Caco-2 (cell line): Measurements from ENCODE around the gene RANBP10. TPM values are rescaled to one million over a fixed set of nuclear protein-coding genes. Genes with fewer than 3 reads are reported as not detected.

Source experiments
- BruUV-seq: library from RNA; stranded (reverse); fragments of 400-500 nt; replicated peaks from 2 replicates; lab custom pipeline; 2021; lab: Mats Ljungman, UMichigan
- CTCF ChIA-PET: fragments of 300-600 bp; sonication (Branson Sonifier 250); formaldehyde crosslinking; loops from one replicate; lab custom pipeline; 2022; ENCODE audit warnings: antibody characterized with exemption; lab: Charles Lee
- POLR2A ChIA-PET: fragments of 300-600 bp; sonication (Branson Sonifier 250); formaldehyde crosslinking; loops from one replicate; lab custom pipeline; 2022; ENCODE audit warnings: antibody characterized with exemption; lab: Charles Lee
- DNase-seq, 2 experiments: peaks; one replicate each; pipeline versions ENCODE4 v3.0.0 to v3.0.0-alpha.2; 2020 to 2022
- H3K27me3 ChIP-seq: replicated peaks from 2 replicates; pipeline ENCODE4 v1.6.0; 2011; ENCODE audit warnings: low read length; ENCODE audit not compliant: control insufficient read depth, insufficient read depth
- H3K36me3 ChIP-seq: 2 replicates; pipeline ENCODE4 v1.5.1; 2011; ENCODE audit warnings: low read length; ENCODE audit not compliant: control insufficient read depth, insufficient read depth
- H3K4me1 ChIP-seq: fragments of 250-450 bp; sonication (Bioruptor Pico); 2 replicates; pipeline ENCODE4 v1.5.1; 2020; ENCODE audit warnings: mild to moderate bottlenecking
- H3K4me3 ChIP-seq: 2 replicates; pipeline ENCODE4 v1.5.1; 2011; ENCODE audit warnings: low read depth, mild to moderate bottlenecking, control low read depth, low read length
- H3K9me3 ChIP-seq: fragments of 250-450 bp; sonication (Bioruptor Pico); 2 replicates; pipeline ENCODE4 v1.5.1; 2020; ENCODE audit warnings: mild to moderate bottlenecking, moderate library complexity
- H3K27ac Mint-ChIP-seq: one replicate; pipeline ENCODE4 v1.8.0; 2022; ENCODE audit warnings: mixed read lengths; ENCODE audit not compliant: unreplicated experiment
- H3K27me3 Mint-ChIP-seq: one replicate; pipeline ENCODE4 v1.8.0; 2022; ENCODE audit warnings: mixed read lengths; ENCODE audit not compliant: insufficient read depth, unreplicated experiment
- H3K36me3 Mint-ChIP-seq: one replicate; pipeline ENCODE4 v1.8.0; 2022; ENCODE audit warnings: mild to moderate bottlenecking, mixed read lengths; ENCODE audit not compliant: insufficient read depth, unreplicated experiment
- H3K4me1 Mint-ChIP-seq: one replicate; pipeline ENCODE4 v1.8.0; 2022; ENCODE audit warnings: low read depth, mixed read lengths; ENCODE audit not compliant: unreplicated experiment
- H3K4me3 Mint-ChIP-seq: one replicate; pipeline ENCODE4 v1.8.0; 2022; ENCODE audit warnings: mild to moderate bottlenecking, moderate library complexity, mixed read lengths; ENCODE audit not compliant: unreplicated experiment
- H3K9me3 Mint-ChIP-seq: one replicate; pipeline ENCODE4 v1.8.0; 2022; ENCODE audit warnings: mixed read lengths; ENCODE audit not compliant: unreplicated experiment
- CTCF ChIP-seq, 2 experiments: fragments of 200-600 bp in 1 of 2; IDR thresholded peaks; 1 replicate in 1 of 2; 2 replicates in 1 of 2; pipeline versions ENCODE4 v1.5.1 to v1.8.0; 2011 to 2022; ENCODE audit warnings: antibody characterized with exemption in 1 of 2, control low read depth in 1 of 2, inconsistent platforms in 1 of 2, low read depth in 1 of 2, low read length in 1 of 2, mild to moderate bottlenecking in 1 of 2, moderate library complexity in 1 of 2; ENCODE audit not compliant: insufficient read depth in 1 of 2, severe bottlenecking in 1 of 2, unreplicated experiment in 1 of 2
- intact Hi-C: fragments of 100-400 bp; cut with micrococcal nuclease; formaldehyde crosslinking; loops from one replicate; pipeline ENCODE4 v1.10.0; 2022; ENCODE audit not compliant: unreplicated experiment
- total RNA-seq: library from RNA; stranded (reverse); gene quantifications from 2 replicates; pipeline ENCODE4 v1.2.3, GENCODE V29; 2022

RANBP10 gene
- total RNA-seq, 1 experiment from 2014 or later: 21.8 TPM

- Histone ChIP-seq H3K36me3 (0 out of 2 replicates have a peak, but pooled peaks cover 4% of the 10 kb centered on the region), H3K4me1 (peaks cover 10% of the 10 kb centered on the region; the same call in 1 of the 2 replicates), H3K4me3 (peak overlapping the region; percentile 88), H3K9me3 (no peaks in the 10 kb centered on the region), H3K27me3 (no peaks in the 10 kb centered on the region)
- H3K27ac Mint-ChIP-seq: peak overlapping the region; percentile 81
- DNase-seq: no peak
- intact Hi-C loops: loop anchor here (10.0 kb wide), 1 partner anchor 280 kb away; the partner anchor contains the start of gene RIPOR1
- peak overlapping the region; percentile 83 for H3K4me3 Mint-ChIP-seq
- no peaks in the 10 kb centered on the region for H3K9me3 Mint-ChIP-seq
- BruUV-seq: TSS peak; percentile 45
- peaks cover 33% of the 10 kb centered on the region for H3K36me3 Mint-ChIP-seq
- ChIA-PET POLR2A (no interaction called here), CTCF (interaction anchor here (0.9 to 1.0 kb wide), 2 partner anchors 125 to 132 kb away, joined by 3 read pairs; no protein-coding TSS in a partner anchor)
- no peak for TF ChIP-seq CTCF (IDR thresholded peaks at IDR 0.05; ENCODE audit: insufficient read depth in 1 of 2, low read depth in 1 of 2, low read length in 1 of 2, severe bottlenecking in 1 of 2, unreplicated experiment in 1 of 2)
- peaks cover 9% of the 10 kb centered on the region for H3K4me1 Mint-ChIP-seq
- no peaks in the 10 kb centered on the region for H3K27me3 Mint-ChIP-seq
These were observed 1.4 kb downstream of the RANBP10 start for GRCh38 chr16:67804853-67805542.

- Mint-ChIP-seq H3K4me1 (peaks cover 9% of the 10 kb centered on the region), H3K4me3 (no peak overlapping the region), H3K9me3 (no peaks in the 10 kb centered on the region), H3K36me3 (peaks cover 33% of the 10 kb centered on the region), H3K27me3 (no peaks in the 10 kb centered on the region), H3K27ac (no peak overlapping the region)
- intact Hi-C loops: loop anchor here (10.0 kb wide), 1 partner anchor 279 kb away; the partner anchor contains the start of gene RIPOR1
- Histone ChIP-seq H3K4me1 (peaks cover 10% of the 10 kb centered on the region; the same call in 1 of the 2 replicates), H3K36me3 (0 out of 2 replicates have a peak, but pooled peaks cover 4% of the 10 kb centered on the region), H3K4me3 (no peak overlapping the region), H3K27me3 (no peaks in the 10 kb centered on the region), H3K9me3 (no peaks in the 10 kb centered on the region)
- POLR2A ChIA-PET: no interaction called here
- CTCF ChIA-PET: no interaction called here
- no peak for DNase-seq
- TF ChIP-seq CTCF (IDR thresholded peaks at IDR 0.05; ENCODE audit: insufficient read depth in 1 of 2, low read depth in 1 of 2, low read length in 1 of 2, severe bottlenecking in 1 of 2, unreplicated experiment in 1 of 2): no peak
- BruUV-seq: no TSS peak
These were observed 2.5 kb downstream of the RANBP10 start for GRCh38 chr16:67803894-67804293.

- intact Hi-C loops: loop anchor here (10.0 kb wide), 1 partner anchor 277 kb away; the partner anchor contains the start of gene RIPOR1
- no peaks in the 10 kb centered on the region for H3K9me3 ChIP-seq
- Mint-ChIP-seq H3K4me1 (peaks cover 9% of the 10 kb centered on the region), H3K27ac (no peak overlapping the region), H3K36me3 (peaks cover 32% of the 10 kb centered on the region), H3K9me3 (no peaks in the 10 kb centered on the region), H3K27me3 (no peaks in the 10 kb centered on the region), H3K4me3 (no peak overlapping the region)
- 0 out of 2 replicates have a peak, but pooled peaks cover 4% of the 10 kb centered on the region for H3K36me3 ChIP-seq
- CTCF ChIA-PET: no interaction called here
- H3K27me3 ChIP-seq: no peaks in the 10 kb centered on the region
- no peak for DNase-seq
- H3K4me1 ChIP-seq: peaks cover 10% of the 10 kb centered on the region; the same call in 1 of the 2 replicates
- H3K4me3 ChIP-seq: no peak overlapping the region
- TF ChIP-seq CTCF (IDR thresholded peaks at IDR 0.05; ENCODE audit: insufficient read depth in 1 of 2, low read depth in 1 of 2, low read length in 1 of 2, severe bottlenecking in 1 of 2, unreplicated experiment in 1 of 2): no peak
- POLR2A ChIA-PET: interaction anchor here (0.6 kb wide), 1 partner anchor 18 kb away, joined by 6 read pairs; no protein-coding TSS in a partner anchor
- BruUV-seq: no TSS peak
These were observed 4.5 kb downstream of the RANBP10 start for GRCh38 chr16:67801883-67802282.
